Measurements from ENCODE around the gene RTTN. TPM values are rescaled to one million over a fixed set of nuclear protein-coding genes. Genes with fewer than 3 reads are reported as not detected.

RTTN gene
- total and polyA plus RNA-seq, 2 of the 13 experiments (the other 11 are each of a cell fraction or from before 2014, with no cell fraction given): 5.4 to 18.7 TPM

- TF ChIP-seq HCFC1 (IDR thresholded peaks at IDR 0.05; ENCODE audit: low read depth, low read length) (peak; percentile 84), ZFYVE20 (CRISPR knock-in tag; IDR thresholded peaks at IDR 0.05; ENCODE audit: borderline replicate concordance, low read depth) (no peak), DPF2 (CRISPR knock-in tag; IDR thresholded peaks at IDR 0.05; ENCODE audit: borderline replicate concordance, low read depth) (no peak), ZNF33A (CRISPR knock-in tag; IDR thresholded peaks at IDR 0.05; ENCODE audit: borderline replicate concordance) (no peak), ZNF569 (CRISPR knock-in tag; IDR thresholded peaks at IDR 0.05; ENCODE audit: borderline replicate concordance) (no peak), ZNF589 (CRISPR knock-in tag; conservative IDR thresholded peaks at IDR 0.05) (0 out of 2 replicates have a peak, but pooled peaks have one; percentile 23), MATR3 (CRISPR knock-in tag; IDR thresholded peaks at IDR 0.05) (no peak), ZSCAN25 (CRISPR knock-in tag; IDR thresholded peaks at IDR 0.05) (peak; percentile 74), ZNF281 (CRISPR knock-in tag; IDR thresholded peaks at IDR 0.05; ENCODE audit: borderline replicate concordance) (peak; percentile 28; the same call in 1 of the 2 replicates), ZNF326 (CRISPR knock-in tag; IDR thresholded peaks at IDR 0.05; ENCODE audit: borderline replicate concordance) (no peak), ZNF557 (CRISPR knock-in tag; IDR thresholded peaks at IDR 0.05) (peak; percentile 37; the same call in 1 of the 2 replicates), ZNF446 (CRISPR knock-in tag; IDR thresholded peaks at IDR 0.05) (no peak; the same call in 1 of the 2 replicates), ZNF235 (CRISPR knock-in tag; IDR thresholded peaks at IDR 0.05; ENCODE audit: borderline replicate concordance) (peak; percentile 41; the same call in 1 of the 2 replicates), ETV5 (CRISPR knock-in tag; IDR thresholded peaks at IDR 0.05; ENCODE audit: borderline replicate concordance) (peak; percentile 69; the same call in 1 of the 2 replicates), ZBTB20 (CRISPR knock-in tag; IDR thresholded peaks at IDR 0.05; ENCODE audit: borderline replicate concordance, low read depth) (peak; percentile 83), CENPT (CRISPR knock-in tag; IDR thresholded peaks at IDR 0.05; ENCODE audit: low read depth) (peak; percentile 59; the same call in 1 of the 2 replicates)
- TF ChIP-seq, protein P1, sequence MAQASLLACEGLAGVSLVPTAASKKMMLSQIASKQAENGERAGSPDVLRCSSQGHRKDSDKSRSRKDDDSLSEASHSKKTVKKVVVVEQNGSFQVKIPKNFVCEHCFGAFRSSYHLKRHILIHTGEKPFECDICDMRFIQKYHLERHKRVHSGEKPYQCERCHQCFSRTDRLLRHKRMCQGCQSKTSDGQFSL (CRISPR knock-in tag; IDR thresholded peaks at IDR 0.05): no peak
- TF ChIP-seq, protein P2, sequence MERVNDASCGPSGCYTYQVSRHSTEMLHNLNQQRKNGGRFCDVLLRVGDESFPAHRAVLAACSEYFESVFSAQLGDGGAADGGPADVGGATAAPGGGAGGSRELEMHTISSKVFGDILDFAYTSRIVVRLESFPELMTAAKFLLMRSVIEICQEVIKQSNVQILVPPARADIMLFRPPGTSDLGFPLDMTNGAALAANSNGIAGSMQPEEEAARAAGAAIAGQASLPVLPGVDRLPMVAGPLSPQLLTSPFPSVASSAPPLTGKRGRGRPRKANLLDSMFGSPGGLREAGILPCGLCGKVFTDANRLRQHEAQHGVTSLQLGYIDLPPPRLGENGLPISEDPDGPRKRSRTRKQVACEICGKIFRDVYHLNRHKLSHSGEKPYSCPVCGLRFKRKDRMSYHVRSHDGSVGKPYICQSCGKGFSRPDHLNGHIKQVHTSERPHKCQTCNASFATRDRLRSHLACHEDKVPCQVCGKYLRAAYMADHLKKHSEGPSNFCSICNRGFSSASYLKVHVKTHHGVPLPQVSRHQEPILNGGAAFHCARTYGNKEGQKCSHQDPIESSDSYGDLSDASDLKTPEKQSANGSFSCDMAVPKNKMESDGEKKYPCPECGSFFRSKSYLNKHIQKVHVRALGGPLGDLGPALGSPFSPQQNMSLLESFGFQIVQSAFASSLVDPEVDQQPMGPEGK (CRISPR knock-in tag; IDR thresholded peaks at IDR 0.05): peak; percentile 56
- TF ChIP-seq, protein P3, sequence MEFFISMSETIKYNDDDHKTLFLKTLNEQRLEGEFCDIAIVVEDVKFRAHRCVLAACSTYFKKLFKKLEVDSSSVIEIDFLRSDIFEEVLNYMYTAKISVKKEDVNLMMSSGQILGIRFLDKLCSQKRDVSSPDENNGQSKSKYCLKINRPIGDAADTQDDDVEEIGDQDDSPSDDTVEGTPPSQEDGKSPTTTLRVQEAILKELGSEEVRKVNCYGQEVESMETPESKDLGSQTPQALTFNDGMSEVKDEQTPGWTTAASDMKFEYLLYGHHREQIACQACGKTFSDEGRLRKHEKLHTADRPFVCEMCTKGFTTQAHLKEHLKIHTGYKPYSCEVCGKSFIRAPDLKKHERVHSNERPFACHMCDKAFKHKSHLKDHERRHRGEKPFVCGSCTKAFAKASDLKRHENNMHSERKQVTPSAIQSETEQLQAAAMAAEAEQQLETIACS (CRISPR knock-in tag; IDR thresholded peaks at IDR 0.05): no peak
- TF ChIP-seq, protein P4, sequence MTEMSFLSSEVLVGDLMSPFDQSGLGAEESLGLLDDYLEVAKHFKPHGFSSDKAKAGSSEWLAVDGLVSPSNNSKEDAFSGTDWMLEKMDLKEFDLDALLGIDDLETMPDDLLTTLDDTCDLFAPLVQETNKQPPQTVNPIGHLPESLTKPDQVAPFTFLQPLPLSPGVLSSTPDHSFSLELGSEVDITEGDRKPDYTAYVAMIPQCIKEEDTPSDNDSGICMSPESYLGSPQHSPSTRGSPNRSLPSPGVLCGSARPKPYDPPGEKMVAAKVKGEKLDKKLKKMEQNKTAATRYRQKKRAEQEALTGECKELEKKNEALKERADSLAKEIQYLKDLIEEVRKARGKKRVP (CRISPR knock-in tag; IDR thresholded peaks at IDR 0.05): peak in 1 of 2 experiments; percentile 43; a peak in 1 of 4 replicates
Measured at GRCh38 chr18:70205421-70206397, at the start of gene RTTN (continued).
